K562 (cell line): ENCODE measurements around the gene CDC14A. TPM values are rescaled to one million over a fixed set of nuclear protein-coding genes. Genes with fewer than 3 reads are reported as not detected.

Experiments used
- ATAC-seq: fragments of 200-7000 bp; cut with Tn5 transposase; 3 replicates; pipeline ENCODE4 v1.9.1; 2020; ENCODE audit warnings: moderate library complexity
- BruUV-seq: library from RNA; stranded (reverse); fragments of 400-500 nt; replicated peaks from 2 replicates; lab custom pipeline; 2021; lab: Mats Ljungman, UMichigan
- CTCF ChIA-PET: fragments of 300-600 bp; formaldehyde crosslinking; extraction: SDS; loops from one replicate; lab custom pipeline; 2021; ENCODE audit warnings: low intra/inter-chr PET ratio; lab: Yijun Ruan, JAX
- POLR2A ChIA-PET: fragments of 300-600, 350-650 bp; sonication (Branson Sonifier 250); formaldehyde crosslinking; extraction: SDS; loops from one replicate; lab custom pipeline; 2021; ENCODE audit warnings: antibody characterized with exemption, inconsistent platforms; lab: Yijun Ruan, JAX
- DNase-seq, 4 experiments: peaks; one replicate each; pipeline versions ENCODE4 v3.0.0 to v3.0.0-alpha.2; 2011 to 2018; ENCODE audit warnings: low spot score in 3 of 4, mixed read lengths in 3 of 4; ENCODE audit errors: extremely low read depth in 1 of 4
- FAIRE-seq: peaks from 2 replicates; lab custom pipeline; 2011; peaks lifted over from hg19 to GRCh38; lab: Jason Lieb, UNC
- H2AFZ ChIP-seq: 2 replicates; pipeline ENCODE4 v1.6.0; 2011; ENCODE audit warnings: low read depth, low read length, control low read depth, inconsistent platforms
- H3K27ac ChIP-seq: fragments of 200-600 bp; 3 replicates; pipeline ENCODE4 v1.8.0; 2011; ENCODE audit warnings: low read depth, mild to moderate bottlenecking, control low read depth, inconsistent platforms, low read length, moderate library complexity, mixed read lengths; ENCODE audit errors: extremely low read depth
- H3K27me3 ChIP-seq, 2 experiments: fragments of 300-600 bp in 1 of 2; 2 replicates in 1 of 2; 3 replicates in 1 of 2; pipeline versions ENCODE4 v1.6.0 to v1.8.0; 2011; ENCODE audit warnings: inconsistent platforms in 2 of 2, low read length in 2 of 2, mild to moderate bottlenecking in 1 of 2, mixed read lengths in 1 of 2, moderate library complexity in 1 of 2; ENCODE audit not compliant: control insufficient read depth in 2 of 2, insufficient read depth in 2 of 2
- H3K36me3 ChIP-seq: fragments of 300-600 bp; 3 replicates; pipeline ENCODE4 v1.8.0; 2011; ENCODE audit warnings: mild to moderate bottlenecking, low read length, inconsistent platforms; ENCODE audit not compliant: control insufficient read depth, insufficient read depth
- H3K4me1 ChIP-seq, 2 experiments: fragments of 200-600 bp in 1 of 2; replicated peaks in 1 of 2; 2 replicates in 1 of 2; 3 replicates in 1 of 2; pipeline versions ENCODE4 v1.5.1 to v1.8.0; 2011; ENCODE audit warnings: inconsistent platforms in 2 of 2, low read length in 2 of 2, mild to moderate bottlenecking in 1 of 2, mixed read lengths in 1 of 2, moderate library complexity in 1 of 2; ENCODE audit not compliant: control insufficient read depth in 2 of 2, insufficient read depth in 2 of 2
- H3K4me2 ChIP-seq: 2 replicates; pipeline ENCODE4 v1.6.1; 2011; ENCODE audit warnings: low read length, control low read depth, inconsistent platforms, mixed read lengths; ENCODE audit not compliant: insufficient read depth
- H3K4me3 ChIP-seq: fragments of 200-600 bp; sonication (generic), shearing (Covaris generic); 2 replicates; pipeline ENCODE4 v1.5.1; 2016; ENCODE audit warnings: control low read depth, inconsistent platforms
- H3K79me2 ChIP-seq: fragments of 200-600 bp; 3 replicates; pipeline ENCODE4 v1.8.0; 2011; ENCODE audit warnings: low read length, inconsistent platforms; ENCODE audit not compliant: control insufficient read depth, insufficient read depth
- H3K9ac ChIP-seq, 2 experiments: 2 replicates each; pipeline versions ENCODE4 v1.6.0 to v1.6.1; 2011; ENCODE audit warnings: low read depth in 2 of 2, low read length in 2 of 2, control low read depth in 1 of 2, inconsistent platforms in 1 of 2, mild to moderate bottlenecking in 1 of 2, mixed read lengths in 1 of 2; ENCODE audit not compliant: insufficient read depth in 1 of 2
- H3K9me1 ChIP-seq: one replicate; pipeline ENCODE4 v1.6.0; 2011; ENCODE audit warnings: inconsistent platforms, mild to moderate bottlenecking, low read length, moderate library complexity; ENCODE audit not compliant: control insufficient read depth, insufficient read depth
- H3K9me3 ChIP-seq: replicated peaks from 2 replicates; pipeline ENCODE4 v1.5.1; 2011; ENCODE audit warnings: low read depth, low read length, inconsistent platforms; ENCODE audit not compliant: control insufficient read depth, insufficient read depth
- H4K20me1 ChIP-seq: replicated peaks from 2 replicates; pipeline ENCODE4 v1.6.1; 2011; ENCODE audit warnings: low read length, inconsistent platforms, mixed read lengths; ENCODE audit not compliant: control insufficient read depth, insufficient read depth
- ARID3A ChIP-seq: IDR thresholded peaks from 2 replicates; pipeline ENCODE4 v1.6.1; 2012; ENCODE audit warnings: low read depth, low read length, improper control_type of control experiment, borderline replicate concordance
- ARID3B ChIP-seq: fragments of 250-450 bp; sonication (Bioruptor Pico); IDR thresholded peaks from 2 replicates; pipeline ENCODE4 v1.4.0; 2020; ENCODE audit warnings: borderline replicate concordance
- CBX1 ChIP-seq: sonication (generic); IDR thresholded peaks from 2 replicates; pipeline ENCODE4 v1.6.1; 2016; ENCODE audit warnings: antibody characterized with exemption, low read depth, mild to moderate bottlenecking
- CREM ChIP-seq: IDR thresholded peaks from 2 replicates; pipeline ENCODE4 v1.6.1; 2014; ENCODE audit warnings: antibody characterized with exemption, low read depth
- HDAC6 ChIP-seq: IDR thresholded peaks from 2 replicates; pipeline ENCODE4 v1.6.1; 2012; ENCODE audit warnings: low read depth, mild to moderate bottlenecking, control low read depth, inconsistent platforms, low read length, moderate library complexity
- SMARCA4 ChIP-seq: fragments of 450-650 bp; IDR thresholded peaks from 2 replicates; pipeline ENCODE4 v1.6.1; 2016
- TAF9B ChIP-seq: fragments of 450-650 bp; IDR thresholded peaks from 2 replicates; pipeline ENCODE4 v1.6.1; 2018; ENCODE audit warnings: mild to moderate bottlenecking; ENCODE audit not compliant: partially characterized antibody
- XRCC4 ChIP-seq: IDR thresholded peaks from one replicate; pipeline ENCODE4 v1.6.1; 2011; ENCODE audit not compliant: insufficient read depth, insufficient read length; ENCODE audit errors: extremely low read depth
- ZNF318 ChIP-seq, 2 experiments: fragments of 450-650 bp; IDR thresholded peaks; 2 replicates each; pipeline ENCODE4 v1.6.1; 2016; ENCODE audit warnings: mild to moderate bottlenecking in 2 of 2, borderline replicate concordance in 1 of 2, low read depth in 1 of 2, moderate library complexity in 1 of 2
- WGBS: fragments of 100-300 bp; shearing (Covaris generic); methylation state at CpG from one replicate; pipeline ENCODE4 v1.1.6; 2016; ENCODE audit warnings: low coverage, mixed read lengths; ENCODE audit not compliant: insufficient coverage; ENCODE audit errors: missing lambda C conversion rate; 5-methylcytosine and 5-hydroxymethylcytosine counted together
- in situ Hi-C: fragments of 300-500 bp; cut with MboI; formaldehyde crosslinking; loops from 4 replicates; pipeline ENCODE4 v1.15.0; 2018; ENCODE audit warnings: inconsistent platforms, mixed read lengths
- intact Hi-C: fragments of 100-400 bp; cut with micrococcal nuclease; formaldehyde crosslinking; loops from 2 replicates; pipeline ENCODE4 v1.14.2; 2022
- polyA plus RNA-seq, 8 experiments: library from polyadenylated mRNA; depleted of rRNA in 4 of 8; stranded (reverse) in 5 of 8; unstranded in 3 of 8; fragments of >200 nt; fragmentation: Nextera tagmentation in 2 of 8; fragmentation: Illumina TruSeq in 1 of 8; extraction: Ambion mirVana in 2 of 8; extraction: Trizol in 1 of 8; gene quantifications; 2 replicates each; pipeline versions ENCODE4 v1.2.1 to v1.2.3, GENCODE V29; 2011 to 2014; ENCODE audit warnings: inconsistent platforms in 1 of 8, missing spikeins in 1 of 8
- total RNA-seq, 7 experiments: library from RNA; depleted of rRNA in 6 of 7; stranded (reverse); fragments of >200 nt in 6 of 7; fragmentation: Illumina TruSeq in 2 of 7; extraction: Trizol in 2 of 7; gene quantifications; 2 replicates each; pipeline versions ENCODE4 v1.2.1 to v1.2.3, GENCODE V29; 2011 to 2021; ENCODE audit warnings: low replicate concordance in 1 of 7

CDC14A gene
- total and polyA plus RNA-seq, 9 of the 15 experiments (the other 6 are each of a cell fraction or from before 2014, with no cell fraction given) = 17.0 to 74.3 (median 33.4) TPM

- Histone ChIP-seq H3K27me3 (no peaks in the 10 kb centered on the region), H3K9me1 (no peaks in the 10 kb centered on the region), H3K4me1 (no peaks in the 10 kb centered on the region; a peak in 1 of 5 replicates), H3K36me3 (peaks cover 42% of the 10 kb centered on the region), H2AFZ (no peak overlapping the region), H3K9ac (no peak overlapping the region), H3K27ac (no peak overlapping the region), H3K4me3 (no peak overlapping the region), H3K79me2 (peaks cover 96% of the 10 kb centered on the region), H3K9me3 (peaks cover 7% of the 10 kb centered on the region; the same call in 1 of the 2 replicates), H4K20me1 (no peaks in the 10 kb centered on the region), H3K4me2 (no peak overlapping the region)
- BruUV-seq = no TSS peak
- no peak for DNase-seq
- ChIA-PET POLR2A (interaction anchor here (1.3 to 4.4 kb wide), 3 partner anchors 13 to 19 kb away, joined by 3 to 23 read pairs (median 3); no protein-coding TSS in a partner anchor), CTCF (no interaction called here)
- in situ Hi-C loops (no loop called here), intact Hi-C loops (no loop called here)
- no peak for FAIRE-seq
- ATAC-seq = no peak; the same call in 2 of the 3 replicates
- WGBS = 90% methylated on average over 4 of the region's 4 CpGs
- TF ChIP-seq HDAC6 = no peak
- no peak for TF ChIP-seq ARID3A
- TF ChIP-seq CBX1 = no peak
- TF ChIP-seq TAF9B = no peak
- no peak for TF ChIP-seq ZNF318 (IDR thresholded peaks at IDR 0.05; ENCODE audit: borderline replicate concordance in 1 of 2, low read depth in 1 of 2)
- no peak for TF ChIP-seq ARID3B (CRISPR knock-in tag)
- TF ChIP-seq SMARCA4 = no peak
- no peak for TF ChIP-seq XRCC4
- TF ChIP-seq CREM = no peak
These were observed 58.7 kb downstream of the CDC14A start for GRCh38 chr1:100411019-100411418.
